HT-29 (cell line): ENCODE results near the gene STK24. TPM values are rescaled to one million over a fixed set of nuclear protein-coding genes. Genes with fewer than 3 reads are reported as not detected.

Experiments
- DNase-seq: peaks from one replicate; pipeline ENCODE4 v3.0.0-alpha.2; 2015; ENCODE audit warnings: low spot score
- total RNA-seq: library from RNA; depleted of rRNA; stranded (reverse); fragments of >200 nt; shearing (Covaris generic); gene quantifications from 2 replicates; pipeline ENCODE4 v1.2.3, GENCODE V29; 2014

STK24 gene
- total RNA-seq, 1 experiment from 2014 or later, result 113 TPM

DNA sequence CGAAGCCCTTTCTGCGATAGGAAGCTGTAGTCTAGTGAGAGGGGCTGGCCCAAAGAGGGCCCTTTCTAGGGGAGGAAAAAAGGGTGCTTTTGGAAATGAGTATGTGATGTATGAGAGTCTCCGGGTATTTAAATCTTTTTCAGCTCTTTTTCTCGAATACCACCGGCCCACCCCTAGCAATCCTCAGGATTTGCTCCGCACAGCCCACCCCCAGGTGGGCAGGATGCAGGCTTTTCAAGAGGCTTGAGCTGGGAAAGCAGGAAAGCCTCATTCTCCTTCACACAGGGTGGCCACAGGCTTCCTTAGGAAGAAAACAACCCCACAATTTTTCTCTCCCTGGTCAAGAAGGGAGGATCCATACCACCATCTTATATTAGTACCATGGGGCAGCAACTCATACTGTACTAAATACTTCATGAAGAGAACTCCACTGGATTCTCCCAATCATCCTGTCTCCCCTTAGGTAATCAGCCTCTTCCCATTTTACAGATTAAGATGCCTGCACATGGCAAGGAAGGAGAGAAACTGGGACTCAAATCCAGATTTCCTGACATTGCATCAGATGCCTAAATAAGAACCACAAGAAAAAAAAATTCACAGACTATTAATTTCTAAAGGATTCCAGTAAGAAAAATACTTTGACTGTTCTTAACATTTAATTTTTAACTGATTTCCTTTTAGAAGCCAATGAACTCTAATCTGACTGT lies 84.4 kb downstream of the STK24 start:
- no peak for DNase-seq

DNA sequence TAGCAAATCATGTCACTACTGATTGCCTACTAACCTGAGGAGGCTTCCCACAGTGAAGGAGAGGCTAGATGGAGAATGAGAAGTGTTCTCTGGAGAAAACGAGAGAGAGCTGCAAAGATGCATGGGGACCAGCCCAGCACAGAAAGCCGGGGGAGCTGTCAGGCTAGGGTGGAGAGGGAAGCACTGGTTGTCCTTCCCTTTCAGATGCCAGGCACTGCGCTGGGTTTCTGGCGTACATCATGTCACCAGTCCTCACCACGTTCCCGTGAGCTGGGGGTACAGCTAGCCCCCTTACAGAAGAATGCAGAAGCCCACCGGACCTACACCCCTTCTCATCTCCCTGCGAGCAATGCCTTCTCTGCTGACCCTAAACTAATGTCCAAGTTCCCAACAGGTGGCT lies 86.0 kb downstream of the STK24 start:
- no peak for DNase-seq

DNA sequence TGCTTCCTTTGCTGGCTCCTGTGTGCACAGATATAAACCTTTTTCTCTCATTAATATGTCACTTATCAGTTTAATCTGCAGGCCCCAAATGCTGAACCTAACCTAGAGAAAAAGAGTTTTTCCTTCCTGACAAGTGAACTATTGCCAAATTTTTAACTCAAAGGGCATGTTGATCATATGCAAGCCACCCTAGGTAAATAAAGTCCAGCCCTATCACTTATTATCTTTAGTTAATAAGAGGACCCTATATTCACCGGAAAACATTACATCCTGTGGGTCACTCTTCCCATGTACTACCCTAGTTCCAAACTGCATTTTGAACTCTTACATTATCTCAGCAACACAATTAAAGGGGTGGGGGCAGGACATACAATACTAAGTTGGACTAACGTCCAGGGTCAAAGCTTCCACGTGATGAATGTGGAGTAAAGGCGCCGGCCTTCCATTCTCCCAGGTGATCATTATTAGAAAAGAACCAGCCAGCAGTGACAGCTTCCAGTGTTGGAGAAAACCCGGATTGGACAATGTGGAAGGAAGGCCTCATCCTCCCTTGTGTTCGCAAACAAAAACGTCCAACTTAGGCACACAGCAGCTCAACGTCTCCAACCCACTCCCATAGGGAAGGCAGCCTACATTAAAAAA lies 86.6 kb downstream of the STK24 start:
- peak; percentile 44 for DNase-seq

DNA sequence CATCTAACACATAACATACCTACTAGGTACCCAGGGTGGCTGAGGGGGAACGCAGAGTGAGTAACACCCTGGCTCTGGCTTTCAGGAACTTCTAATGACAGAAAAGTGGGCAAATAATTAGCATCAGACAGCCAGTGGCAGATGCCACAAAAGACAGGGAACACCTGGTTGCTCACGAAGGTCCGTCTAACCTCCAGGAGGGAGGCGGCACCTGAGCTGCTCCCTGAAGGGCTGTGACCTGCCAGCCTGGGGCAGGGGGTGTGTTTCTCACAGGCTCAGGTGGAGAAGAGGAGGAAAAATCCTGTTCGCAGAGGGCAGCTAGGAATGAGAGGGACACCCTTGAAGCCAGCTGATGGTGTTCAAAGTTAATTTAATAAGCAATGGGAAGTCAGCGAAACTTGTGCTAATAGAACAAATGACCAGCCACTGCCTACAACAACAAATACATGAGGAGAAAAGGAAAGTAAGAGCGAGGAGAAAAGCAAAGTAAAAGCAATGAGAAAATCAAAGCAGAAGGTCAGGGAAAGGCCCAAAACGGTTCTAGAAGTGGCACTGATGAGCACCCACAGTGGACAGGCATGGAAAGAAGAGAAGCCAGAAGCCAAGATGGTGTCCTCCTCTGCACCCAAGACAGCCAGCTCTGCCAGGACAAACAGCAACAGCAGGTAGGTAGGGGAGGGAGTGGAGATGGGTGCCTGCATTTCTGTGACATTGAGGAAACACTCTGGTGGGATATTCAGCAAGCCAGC lies 87.3 kb downstream of the STK24 start:
- no peak for DNase-seq

DNA sequence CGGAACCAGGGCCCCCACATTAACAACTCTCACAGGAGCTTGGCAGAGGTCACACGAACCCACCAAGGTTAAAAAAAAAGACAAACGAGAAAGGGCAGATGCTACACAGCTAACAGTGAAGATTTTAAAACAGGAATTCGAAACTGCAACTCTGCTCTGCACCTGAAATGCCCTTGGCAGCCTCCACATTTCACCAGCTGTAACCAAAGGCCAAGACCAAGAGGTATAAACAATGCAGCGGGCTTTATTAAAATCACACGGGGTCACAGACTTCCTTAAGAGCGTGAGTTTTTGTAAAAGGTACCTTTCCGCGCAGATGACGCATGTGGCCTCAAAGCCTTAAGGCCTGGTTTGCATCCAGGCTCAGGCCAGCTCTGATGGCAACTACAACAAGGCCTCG lies 88.2 kb downstream of the STK24 start:
- DNase-seq, result no peak

DNA sequence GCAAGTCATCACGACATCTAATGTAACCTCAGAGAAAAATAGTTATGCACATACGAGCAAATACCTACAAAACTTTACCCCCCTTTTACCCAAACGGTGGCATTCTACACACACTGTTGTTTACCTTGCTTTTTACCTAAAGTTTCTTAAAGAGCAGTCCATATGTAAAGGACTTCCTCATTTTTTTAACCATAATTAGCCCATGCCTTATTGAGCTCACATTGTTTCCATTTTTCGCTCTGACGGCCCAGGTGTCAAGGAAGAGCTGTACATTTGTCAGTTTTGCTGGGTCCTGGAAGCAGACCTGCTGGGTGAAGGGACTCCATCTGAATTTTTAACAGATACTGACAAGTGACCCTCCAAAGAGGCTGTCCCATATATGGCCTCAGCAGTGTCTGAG lies 89.4 kb downstream of the STK24 start:
- DNase-seq, result no peak

DNA sequence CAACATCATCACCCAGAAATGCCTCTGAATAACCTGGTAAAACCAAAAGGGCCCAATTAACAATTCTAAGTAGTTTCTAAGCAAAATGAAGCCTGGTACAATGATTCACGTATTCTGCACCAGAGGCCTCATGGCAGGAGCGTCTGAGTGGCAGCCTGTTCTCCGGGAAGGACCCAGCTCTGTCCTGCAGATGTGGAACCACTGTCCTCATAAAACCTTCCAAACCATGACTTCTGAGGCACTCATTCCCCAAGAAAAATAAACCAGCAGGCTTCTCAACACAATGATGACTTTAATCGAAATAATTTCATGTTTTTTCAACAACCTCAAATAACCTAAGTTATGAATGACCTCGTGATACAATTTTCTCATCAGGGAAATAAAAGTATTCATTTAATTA lies 89.9 kb downstream of the STK24 start:
- DNase-seq, result no peak

DNA sequence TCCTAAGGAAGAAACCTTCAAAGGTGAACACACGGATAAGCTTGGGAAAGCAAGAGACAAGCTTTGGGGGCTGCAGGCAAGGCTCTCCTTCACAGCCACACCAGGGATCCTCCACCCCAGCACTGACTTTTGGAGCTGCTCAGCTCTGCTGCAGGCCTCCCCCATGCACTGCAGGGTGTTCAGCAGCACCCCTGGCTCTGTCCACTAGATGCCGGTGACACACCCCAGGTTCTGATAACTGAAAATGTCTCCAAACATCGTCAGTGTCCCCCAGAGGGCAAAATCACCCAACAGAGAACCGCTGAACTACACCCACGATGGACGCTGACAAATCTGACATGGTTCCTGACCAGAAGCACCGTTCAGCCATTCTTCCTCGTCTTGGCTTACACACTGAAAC lies 90.5 kb downstream of the STK24 start:
- DNase-seq, result no peak

DNA sequence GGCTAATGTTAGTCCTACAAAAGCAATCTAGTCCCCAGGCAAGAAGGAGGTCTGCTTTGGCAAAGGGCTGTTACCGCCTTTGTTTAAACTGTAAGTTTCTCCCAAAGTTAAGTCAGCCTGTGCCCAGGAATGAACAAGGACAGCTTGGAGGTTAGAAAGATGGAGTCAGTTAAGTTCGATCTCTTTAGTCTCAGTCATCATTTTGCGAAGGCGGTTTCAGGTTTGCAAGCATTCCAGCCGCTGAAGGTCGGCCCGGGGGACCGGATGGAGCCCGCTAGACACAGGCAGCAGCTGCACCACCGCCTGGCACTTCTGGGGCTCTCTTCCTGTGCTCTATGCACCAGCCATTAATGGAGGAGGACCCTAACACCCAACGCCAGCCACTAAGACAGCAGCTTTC lies 91.3 kb downstream of the STK24 start:
- no peak for DNase-seq

DNA sequence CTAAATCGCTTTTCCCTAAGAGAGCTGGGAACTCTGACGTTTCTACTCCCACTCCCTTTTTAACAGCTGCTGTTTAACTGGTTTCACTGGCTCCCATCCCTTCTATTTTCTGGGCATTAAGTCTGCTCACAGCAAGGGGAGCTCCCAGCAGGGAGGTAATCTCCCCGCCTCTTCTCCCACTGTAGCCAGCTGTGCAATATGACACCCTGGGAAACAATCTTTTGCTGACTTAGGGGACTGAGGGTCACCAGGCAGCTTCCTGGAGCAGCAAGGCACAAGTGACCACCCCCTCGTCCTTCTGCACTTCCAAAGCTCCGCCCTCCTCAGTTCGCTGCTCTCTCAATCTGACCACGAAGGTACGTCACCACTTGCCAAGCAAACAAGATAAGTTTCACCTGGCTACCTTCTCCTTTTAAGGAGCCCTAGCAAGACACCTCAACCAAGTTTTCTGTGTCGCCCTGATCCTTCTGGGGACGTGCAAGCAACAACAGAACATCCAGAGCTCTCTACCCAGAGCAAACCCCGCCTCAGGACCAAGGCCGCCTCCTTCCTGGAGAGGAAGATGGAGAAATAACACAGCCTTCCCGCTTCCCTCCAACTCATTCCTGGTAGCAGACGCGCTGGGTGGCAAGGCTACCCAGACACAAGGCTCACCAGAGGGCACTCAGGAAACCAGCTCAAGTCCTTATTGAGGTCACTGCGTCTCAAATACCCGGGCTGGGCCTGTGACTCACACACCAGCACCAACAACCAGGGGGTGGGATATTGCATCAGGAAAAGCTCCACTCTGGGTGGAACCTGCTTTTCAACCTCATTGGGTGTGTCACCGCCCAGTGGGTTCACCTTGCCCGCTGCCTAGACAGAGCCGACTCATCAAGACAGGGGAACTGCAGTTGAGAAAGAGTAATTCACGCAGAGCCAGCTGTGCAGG lies 92.4 kb downstream of the STK24 start:
- peak; percentile 99 for DNase-seq

DNA sequence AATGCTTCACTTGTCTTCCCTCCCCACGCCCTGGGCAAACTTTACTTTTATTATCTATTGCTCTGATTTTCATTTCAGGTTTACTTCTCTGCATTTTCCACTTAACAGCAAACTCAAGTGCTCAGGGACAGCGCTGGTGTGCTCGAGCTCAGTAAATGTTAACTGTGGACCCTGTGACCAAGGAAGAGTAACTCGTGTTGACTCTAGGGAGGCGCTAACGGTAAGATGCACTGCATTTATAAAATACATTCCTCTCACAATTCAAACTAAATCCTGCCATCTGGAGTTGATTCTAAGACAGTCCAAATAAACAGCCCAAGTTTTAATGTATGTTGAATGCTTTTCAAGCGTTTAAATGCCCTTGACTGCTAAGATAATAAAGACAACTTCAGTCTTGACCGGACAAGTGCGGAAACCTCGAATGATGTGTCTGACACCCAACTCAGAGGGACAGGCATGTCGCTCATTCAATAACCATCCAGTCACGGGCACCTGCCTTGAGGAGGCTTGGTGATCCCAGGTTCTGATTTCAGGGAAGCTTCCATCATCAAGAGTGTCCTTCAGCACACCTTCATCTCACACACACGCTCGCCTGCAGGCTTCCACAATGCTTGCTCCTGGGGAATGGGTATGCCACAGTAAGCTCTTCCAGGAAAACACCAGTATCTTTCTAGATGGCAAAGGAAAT lies 93.2 kb downstream of the STK24 start:
- DNase-seq, result peak; percentile 54

DNA sequence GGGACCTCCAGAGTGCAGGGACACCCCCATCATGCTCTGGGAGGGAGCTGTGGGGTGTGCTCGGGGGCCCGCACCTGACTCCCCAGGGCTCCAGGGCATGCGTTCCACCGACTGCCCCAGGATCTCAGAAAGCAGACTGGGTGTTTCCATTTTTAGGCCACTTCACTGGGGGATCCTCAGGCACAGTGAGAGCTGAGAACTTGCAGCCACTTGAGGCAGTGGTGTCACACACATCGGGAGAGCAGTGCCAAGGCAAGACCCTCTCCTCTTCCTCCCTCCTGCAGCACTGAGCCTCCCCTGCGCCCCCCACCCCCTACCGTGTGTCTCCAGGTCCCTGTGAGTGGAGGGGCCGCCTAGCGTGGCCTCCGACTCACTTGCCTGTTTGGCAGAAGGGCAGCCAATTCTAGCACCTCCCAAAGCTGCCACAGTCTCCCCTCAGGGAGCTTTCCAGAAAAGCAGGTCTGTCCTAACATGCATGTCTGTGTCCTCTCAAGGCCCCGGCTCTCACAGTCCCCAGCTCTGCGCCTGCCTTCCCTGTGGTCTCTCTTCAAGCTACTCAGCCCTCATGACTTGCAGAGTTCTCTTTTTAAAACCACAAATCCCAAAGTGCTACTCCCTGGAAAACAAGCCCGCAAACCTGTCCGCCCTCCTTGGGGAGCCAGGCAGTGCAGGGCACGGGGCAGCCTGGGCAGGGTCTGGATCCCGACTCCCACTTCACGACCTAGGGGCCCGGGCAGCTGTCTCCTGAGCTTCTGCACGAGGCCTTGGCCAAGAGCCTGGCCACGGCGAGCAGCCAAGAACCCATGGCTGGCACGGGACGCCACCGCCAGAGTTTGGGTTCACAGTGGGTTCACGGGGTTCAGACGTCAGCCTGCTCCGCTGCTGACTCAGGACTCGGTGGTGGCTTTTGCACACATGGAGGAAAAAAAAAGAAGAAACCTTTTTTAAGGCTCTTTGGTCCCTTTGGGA lies 94.1 kb downstream of the STK24 start:
- DNase-seq, result peak; percentile 71

DNA sequence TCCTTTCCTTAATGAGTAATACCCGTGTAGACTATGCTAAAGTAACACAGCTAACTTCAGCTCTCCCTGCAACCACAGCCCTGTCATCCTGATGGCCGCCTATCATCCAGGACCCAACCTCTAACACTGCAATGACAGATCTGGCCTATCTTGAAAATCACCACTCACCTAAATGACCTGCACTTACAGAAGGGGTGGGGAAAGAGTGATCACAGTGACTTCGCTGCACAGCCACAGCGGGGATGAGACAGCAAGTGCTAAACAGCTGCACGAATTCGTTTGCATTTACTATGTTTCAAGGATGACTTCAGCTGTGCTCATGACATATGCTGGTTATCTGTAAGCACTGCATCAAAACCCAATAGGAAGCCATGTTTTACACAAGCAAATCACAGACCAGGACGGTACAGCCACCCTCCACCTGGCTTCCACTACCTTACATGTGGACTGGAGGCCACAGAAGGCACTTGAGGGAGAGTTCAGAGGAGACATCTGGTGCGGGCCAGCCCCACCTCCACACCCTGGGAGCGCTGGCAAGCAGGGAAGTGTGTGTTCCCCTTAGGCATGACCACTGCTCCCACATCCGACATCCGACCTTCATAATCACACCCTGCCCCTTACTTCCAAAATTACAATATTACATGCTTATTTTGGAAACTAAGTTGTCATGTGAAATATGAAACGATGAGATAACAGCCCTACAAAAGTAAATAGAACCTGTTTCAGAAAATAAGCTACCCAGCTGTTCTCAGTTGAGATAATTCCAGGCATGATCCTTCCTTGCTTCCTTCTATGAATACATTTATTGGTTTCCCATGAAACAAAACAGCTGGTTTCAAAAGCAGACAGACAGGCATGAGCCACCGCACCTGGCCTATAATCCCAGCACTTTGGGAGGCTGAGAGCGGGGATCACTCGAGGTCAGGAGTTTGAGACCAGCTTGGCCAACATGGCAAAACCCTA lies 95.7 kb downstream of the STK24 start:
- DNase-seq, result no peak

DNA sequence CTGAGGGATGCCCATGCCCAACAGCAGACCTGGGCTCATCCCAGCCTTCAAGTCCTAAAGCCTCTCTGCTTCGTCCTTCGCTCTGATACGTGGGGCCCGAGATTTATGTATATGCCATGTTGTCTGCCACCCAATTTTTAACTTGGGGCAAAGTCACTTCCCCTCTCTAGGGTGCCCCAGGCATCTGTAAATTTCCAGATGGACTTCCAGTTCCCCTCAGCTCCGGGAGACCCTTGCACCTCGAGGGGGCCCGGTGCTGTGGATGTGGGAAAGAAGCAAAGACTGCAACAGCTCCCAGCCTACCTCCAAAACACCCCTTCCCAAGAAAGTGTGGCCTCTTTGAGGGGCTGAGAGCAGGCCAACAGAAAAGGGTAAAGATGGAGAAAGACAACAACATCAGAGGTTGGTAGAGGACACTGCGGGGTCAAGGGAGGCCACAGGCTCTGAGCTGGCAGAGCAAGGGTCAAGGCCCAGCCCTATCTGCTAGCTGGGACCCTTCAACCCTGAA lies 97.4 kb downstream of the STK24 start:
- DNase-seq, result no peak

DNA sequence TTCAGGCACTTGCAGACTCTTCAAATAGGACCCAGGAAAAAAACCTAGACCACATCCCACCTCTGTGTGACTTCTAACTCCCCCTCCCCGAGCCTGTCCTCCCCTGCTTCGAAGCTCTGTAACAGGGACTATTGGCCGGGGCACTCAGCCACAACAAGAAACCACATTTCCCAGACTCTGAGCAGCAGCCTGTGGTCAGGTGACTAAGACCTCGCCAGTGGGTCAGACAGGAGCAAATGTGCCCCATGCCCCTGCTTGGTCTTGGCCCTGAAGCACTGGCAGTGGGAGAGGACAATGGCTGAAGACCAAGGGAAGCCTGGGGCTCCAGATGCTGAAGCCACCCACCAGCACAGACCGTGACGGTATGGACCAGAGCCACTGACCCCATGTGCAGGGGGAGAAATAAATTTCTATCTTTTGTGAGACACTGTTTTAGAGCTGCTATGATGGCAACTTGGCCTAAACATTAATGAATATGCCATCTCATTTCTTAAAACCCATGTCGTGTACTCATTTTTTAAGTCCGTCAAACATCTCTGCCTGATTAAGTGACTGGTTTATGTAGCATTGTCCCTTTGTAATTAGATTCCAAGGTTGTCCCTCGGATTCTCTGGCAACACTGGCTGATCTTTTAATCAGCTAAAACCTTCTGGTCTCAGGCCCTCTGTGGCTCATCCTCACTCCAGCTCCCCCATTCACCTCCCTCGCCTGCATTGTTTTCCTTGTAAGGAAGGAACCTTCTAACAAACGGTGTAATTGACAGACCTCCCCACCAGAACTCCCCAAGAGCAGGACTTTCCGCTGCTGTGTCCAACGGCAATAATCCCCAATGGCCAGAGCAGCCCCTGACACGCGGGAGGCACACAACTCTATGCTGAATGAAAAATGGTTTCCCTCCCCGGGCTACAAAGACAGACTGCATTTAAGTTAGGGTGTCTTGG lies 98.4 kb downstream of the STK24 start:
- DNase-seq, result no peak

DNA sequence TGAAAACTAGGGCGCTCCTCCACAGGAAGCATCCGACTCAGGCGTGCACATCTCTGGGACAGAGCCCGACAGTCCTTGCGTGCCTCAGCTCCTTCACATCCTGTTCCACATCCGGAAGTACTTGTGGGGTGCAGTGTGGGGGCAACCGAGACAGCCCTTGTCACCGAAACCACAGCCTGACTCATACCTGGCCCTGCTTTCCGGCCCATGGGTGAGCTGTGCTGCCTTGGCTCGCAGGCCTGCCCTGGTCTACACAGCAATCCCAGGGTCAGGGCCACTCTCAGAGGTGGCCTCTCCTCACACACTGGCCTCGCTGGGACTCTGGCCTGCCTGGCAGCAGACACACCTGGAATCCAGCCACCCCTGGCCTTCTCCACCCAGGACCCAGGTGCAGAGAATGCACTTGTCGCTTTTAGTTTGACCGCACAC lies 100.4 kb downstream of the STK24 start:
- peak; percentile 82 for DNase-seq

DNA sequence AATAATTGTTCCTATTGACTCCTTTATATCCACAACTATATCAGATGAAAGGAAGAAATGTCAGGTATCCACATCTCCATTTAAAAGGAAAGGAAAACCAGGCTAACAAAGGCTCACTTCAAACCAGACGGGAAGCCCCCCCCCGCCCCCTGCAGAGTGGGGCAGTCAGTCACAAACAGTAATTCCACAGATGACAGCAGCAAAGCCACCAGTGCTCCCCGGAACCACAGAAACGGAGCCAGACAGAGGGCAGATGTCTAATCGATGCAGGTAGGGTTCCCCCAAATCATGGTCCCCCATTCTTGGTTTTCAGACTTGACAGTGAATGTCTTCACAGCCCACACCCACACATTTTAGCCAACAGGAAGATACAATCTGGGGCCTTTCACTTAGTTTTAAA lies 100.8 kb downstream of the STK24 start:
- no peak for DNase-seq
